Astrocyte (in vitro differentiated cells and primary cell): Measurements from ENCODE around the gene CHPT1.

Experiments
- EZH2 ChIP-seq: IDR thresholded peaks from 2 replicates; pipeline ENCODE4 v1.6.1; 2012; ENCODE audit warnings: mild to moderate bottlenecking, low read length, inconsistent platforms; ENCODE audit not compliant: insufficient read depth
- TF ChIP-seq, protein P1 (sequence below): IDR thresholded peaks from 2 replicates; pipeline ENCODE4 v1.5.1; 2011; ENCODE audit warnings: low read depth, mild to moderate bottlenecking, inconsistent platforms, low read length, moderate library complexity; ENCODE audit not compliant: insufficient read depth

DNA sequence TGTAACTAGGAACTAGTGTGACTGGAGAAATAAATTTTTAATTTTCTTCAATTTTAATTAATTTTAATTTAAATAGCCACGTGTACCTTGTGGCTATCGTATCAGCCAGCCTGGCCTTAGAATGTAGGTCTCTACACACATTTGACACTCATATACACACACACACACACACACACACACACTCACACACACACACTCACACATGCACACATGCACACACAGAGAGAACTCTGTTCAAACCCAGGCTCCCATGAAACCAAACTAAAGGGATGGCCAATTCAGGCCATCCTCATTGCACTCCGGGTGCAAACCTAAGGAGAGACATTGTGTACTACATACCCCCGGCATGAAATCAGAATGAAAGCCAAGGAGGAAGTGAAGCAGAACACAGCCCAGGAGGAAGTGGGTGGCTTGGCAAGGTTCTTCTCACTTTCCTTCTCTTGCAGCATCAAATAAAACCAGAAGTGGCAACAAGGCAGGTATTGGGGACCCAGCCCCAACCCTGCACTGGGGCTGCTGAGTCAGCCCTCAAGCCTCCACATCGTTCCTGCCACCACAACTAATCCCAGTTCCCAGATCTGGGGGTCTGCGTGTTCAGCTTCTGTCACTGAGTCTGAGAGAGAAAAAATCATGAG, 26.2 kb upstream of the CHPT1 start:
- TF ChIP-seq EZH2, result no peak
- TF ChIP-seq, protein P1, sequence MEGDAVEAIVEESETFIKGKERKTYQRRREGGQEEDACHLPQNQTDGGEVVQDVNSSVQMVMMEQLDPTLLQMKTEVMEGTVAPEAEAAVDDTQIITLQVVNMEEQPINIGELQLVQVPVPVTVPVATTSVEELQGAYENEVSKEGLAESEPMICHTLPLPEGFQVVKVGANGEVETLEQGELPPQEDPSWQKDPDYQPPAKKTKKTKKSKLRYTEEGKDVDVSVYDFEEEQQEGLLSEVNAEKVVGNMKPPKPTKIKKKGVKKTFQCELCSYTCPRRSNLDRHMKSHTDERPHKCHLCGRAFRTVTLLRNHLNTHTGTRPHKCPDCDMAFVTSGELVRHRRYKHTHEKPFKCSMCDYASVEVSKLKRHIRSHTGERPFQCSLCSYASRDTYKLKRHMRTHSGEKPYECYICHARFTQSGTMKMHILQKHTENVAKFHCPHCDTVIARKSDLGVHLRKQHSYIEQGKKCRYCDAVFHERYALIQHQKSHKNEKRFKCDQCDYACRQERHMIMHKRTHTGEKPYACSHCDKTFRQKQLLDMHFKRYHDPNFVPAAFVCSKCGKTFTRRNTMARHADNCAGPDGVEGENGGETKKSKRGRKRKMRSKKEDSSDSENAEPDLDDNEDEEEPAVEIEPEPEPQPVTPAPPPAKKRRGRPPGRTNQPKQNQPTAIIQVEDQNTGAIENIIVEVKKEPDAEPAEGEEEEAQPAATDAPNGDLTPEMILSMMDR, result no peak
